Measurements from ENCODE around the gene REV3L.

GRCh38 chr6:111492499-111492898 is 9.5 kb upstream of the REV3L start:
- no peak for TF ChIP-seq SP1 (CRISPR knock-in tag; conservative IDR thresholded peaks at IDR 0.05)
- TF ChIP-seq CDX4 (CRISPR knock-in tag; IDR thresholded peaks at IDR 0.05; ENCODE audit: borderline replicate concordance) = no peak
- no peak for TF ChIP-seq CTCF (IDR thresholded peaks at IDR 0.05)
- TF ChIP-seq ZNF121 (CRISPR knock-in tag; IDR thresholded peaks at IDR 0.05) = no peak
- no peak for TF ChIP-seq PRDM15 (CRISPR knock-in tag; IDR thresholded peaks at IDR 0.05)
- no peak for TF ChIP-seq ARID4B (CRISPR knock-in tag; IDR thresholded peaks at IDR 0.05; ENCODE audit: borderline replicate concordance)
- TF ChIP-seq MAX (CRISPR knock-in tag; IDR thresholded peaks at IDR 0.05) = no peak
- TF ChIP-seq SMAD3 (CRISPR knock-in tag; IDR thresholded peaks at IDR 0.05; ENCODE audit: borderline replicate concordance) = no peak
- no peak for TF ChIP-seq JUN (CRISPR knock-in tag; IDR thresholded peaks at IDR 0.05)
- TF ChIP-seq USF2 (CRISPR knock-in tag; IDR thresholded peaks at IDR 0.05) = no peak
- TF ChIP-seq NFYB (CRISPR knock-in tag; conservative IDR thresholded peaks at IDR 0.05; ENCODE audit: low read depth) = no peak
- no peak for TF ChIP-seq KAT7 (CRISPR knock-in tag; IDR thresholded peaks at IDR 0.05; ENCODE audit: borderline replicate concordance)

All from WTC11 (cell line).